ENCODE results near the gene RBKS.

- no peak for TF ChIP-seq CTCF (IDR thresholded peaks at IDR 0.05)
- no peak for TF ChIP-seq POLR2A (IDR thresholded peaks at IDR 0.05)
These were observed 2.4 kb downstream of the RBKS start for GRCh38 chr2:27887830-27888229.

Measured in Peyer's patch (tissue), 4 donors.